Nephron progenitor cell (in vitro differentiated cells): Measurements from ENCODE around the gene RAD1.

Experiments
- DNase-seq: peaks from one replicate; pipeline ENCODE4 v3.0.0; 2021
- H3K27ac Mint-ChIP-seq: 2 replicates; pipeline ENCODE4 v1.8.0; 2021; ENCODE audit warnings: mild to moderate bottlenecking, moderate library complexity, mixed read lengths
- H3K27me3 Mint-ChIP-seq: 2 replicates; pipeline ENCODE4 v1.8.0; 2021; ENCODE audit warnings: mild to moderate bottlenecking, low read depth, mixed read lengths; ENCODE audit not compliant: poor library complexity
- H3K36me3 Mint-ChIP-seq: 2 replicates; pipeline ENCODE4 v1.8.0; 2021; ENCODE audit warnings: low read depth, mixed read lengths
- H3K4me1 Mint-ChIP-seq: 2 replicates; pipeline ENCODE4 v1.8.0; 2021; ENCODE audit warnings: mixed read lengths
- H3K4me3 Mint-ChIP-seq: 2 replicates; pipeline ENCODE4 v1.8.0; 2021; ENCODE audit warnings: mild to moderate bottlenecking, moderate library complexity, mixed read lengths
- H3K9me3 Mint-ChIP-seq: 2 replicates; pipeline ENCODE4 v1.8.0; 2021; ENCODE audit warnings: mild to moderate bottlenecking, moderate library complexity, mixed read lengths
- TF ChIP-seq, protein P1 (sequence below): fragments of 200-600 bp; sonication (generic); IDR thresholded peaks from 2 replicates; pipeline ENCODE4 v1.5.0; 2021; ENCODE audit warnings: antibody characterized with exemption

RAD1 gene

DNA sequence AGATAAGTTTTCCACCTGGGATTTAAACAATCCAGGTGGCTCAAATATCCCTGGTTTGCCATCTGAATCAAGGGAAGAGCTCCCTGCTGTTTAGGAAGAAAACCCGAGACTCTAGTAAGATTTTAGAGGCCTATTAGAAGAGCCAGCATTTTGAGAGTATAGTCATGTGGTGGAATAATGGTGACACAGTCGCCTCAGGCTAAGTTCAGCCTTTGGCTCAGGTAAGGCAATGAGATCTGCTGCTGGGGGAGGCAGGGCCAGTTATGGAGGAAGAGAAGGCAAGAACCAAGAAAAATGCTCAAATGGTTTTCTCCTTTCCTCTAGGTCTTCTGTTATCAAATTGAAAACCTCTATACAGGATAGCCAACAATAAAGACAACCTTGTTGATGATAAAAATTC, 16.2 kb downstream of the RAD1 start:
- Mint-ChIP-seq H3K36me3 (peaks cover 14% of the 10 kb centered on the region), H3K27me3 (no peaks in the 10 kb centered on the region), H3K4me1 (no peaks in the 10 kb centered on the region), H3K4me3 (no peak overlapping the region), H3K27ac (peak overlapping the region; percentile 64), H3K9me3 (no peaks in the 10 kb centered on the region)
- TF ChIP-seq, protein P1, sequence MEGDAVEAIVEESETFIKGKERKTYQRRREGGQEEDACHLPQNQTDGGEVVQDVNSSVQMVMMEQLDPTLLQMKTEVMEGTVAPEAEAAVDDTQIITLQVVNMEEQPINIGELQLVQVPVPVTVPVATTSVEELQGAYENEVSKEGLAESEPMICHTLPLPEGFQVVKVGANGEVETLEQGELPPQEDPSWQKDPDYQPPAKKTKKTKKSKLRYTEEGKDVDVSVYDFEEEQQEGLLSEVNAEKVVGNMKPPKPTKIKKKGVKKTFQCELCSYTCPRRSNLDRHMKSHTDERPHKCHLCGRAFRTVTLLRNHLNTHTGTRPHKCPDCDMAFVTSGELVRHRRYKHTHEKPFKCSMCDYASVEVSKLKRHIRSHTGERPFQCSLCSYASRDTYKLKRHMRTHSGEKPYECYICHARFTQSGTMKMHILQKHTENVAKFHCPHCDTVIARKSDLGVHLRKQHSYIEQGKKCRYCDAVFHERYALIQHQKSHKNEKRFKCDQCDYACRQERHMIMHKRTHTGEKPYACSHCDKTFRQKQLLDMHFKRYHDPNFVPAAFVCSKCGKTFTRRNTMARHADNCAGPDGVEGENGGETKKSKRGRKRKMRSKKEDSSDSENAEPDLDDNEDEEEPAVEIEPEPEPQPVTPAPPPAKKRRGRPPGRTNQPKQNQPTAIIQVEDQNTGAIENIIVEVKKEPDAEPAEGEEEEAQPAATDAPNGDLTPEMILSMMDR, result no peak
- DNase-seq, result no peak

DNA sequence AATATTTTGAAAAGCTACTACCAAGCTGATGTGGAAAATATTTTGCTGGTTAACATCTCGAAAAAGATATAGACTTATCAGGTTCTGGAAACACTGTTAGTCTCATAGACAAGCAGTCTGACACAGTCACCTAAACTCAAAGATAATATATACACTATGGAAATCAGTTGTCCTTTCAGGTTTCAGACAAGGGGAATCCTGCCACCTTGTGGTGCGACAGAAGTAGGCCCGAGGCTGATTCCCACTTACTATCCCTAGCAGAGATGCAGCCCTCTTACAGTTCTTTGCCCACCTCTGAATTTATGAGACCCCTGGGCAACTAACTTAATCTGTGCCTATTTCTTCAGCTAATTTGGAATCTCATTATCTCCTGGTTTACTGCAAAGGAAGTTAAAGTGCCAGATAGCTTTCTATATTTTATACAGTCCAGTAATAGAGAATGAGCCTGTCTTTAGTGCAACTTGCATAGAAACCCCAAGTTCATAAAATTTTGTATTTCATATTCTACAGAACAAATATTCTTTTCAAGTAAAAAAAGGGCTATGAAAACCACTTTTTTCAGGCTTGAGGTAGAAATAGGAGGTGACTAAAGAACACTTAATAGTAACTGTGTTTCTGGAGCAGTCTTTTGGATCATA, 16.9 kb downstream of the RAD1 start:
- H3K27ac Mint-ChIP-seq, result no peak overlapping the region
- DNase-seq, result peak; percentile 70
- H3K9me3 Mint-ChIP-seq, result no peaks in the 10 kb centered on the region
- H3K27me3 Mint-ChIP-seq, result no peaks in the 10 kb centered on the region
- no peaks in the 10 kb centered on the region for H3K4me1 Mint-ChIP-seq
- peaks cover 10% of the 10 kb centered on the region for H3K36me3 Mint-ChIP-seq
- no peak overlapping the region for H3K4me3 Mint-ChIP-seq
- TF ChIP-seq, protein P1, result peak; percentile 80

DNA sequence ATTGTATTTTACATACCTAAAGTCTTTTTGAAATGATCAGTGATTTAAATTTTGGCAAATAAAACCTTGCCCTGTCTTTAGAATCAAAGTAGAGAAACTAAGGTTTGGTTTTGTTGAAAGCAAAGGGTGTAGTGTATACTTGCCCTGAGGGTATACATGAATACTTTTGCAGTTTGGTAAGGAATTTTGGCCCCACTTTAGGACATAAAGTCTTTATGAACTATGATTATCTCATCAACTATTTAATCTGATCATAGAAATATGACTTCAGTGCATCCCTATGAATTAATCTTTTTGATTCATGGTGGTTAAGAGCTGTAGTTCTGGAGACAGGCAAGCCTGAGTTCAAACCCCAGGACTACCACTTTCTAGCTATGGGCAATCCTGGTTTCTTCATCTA, 17.7 kb downstream of the RAD1 start:
- TF ChIP-seq, protein P1, result no peak
- Mint-ChIP-seq H3K9me3 (no peaks in the 10 kb centered on the region), H3K27me3 (no peaks in the 10 kb centered on the region), H3K27ac (no peak overlapping the region), H3K4me1 (peaks cover under 1% of the 10 kb centered on the region), H3K4me3 (no peak overlapping the region), H3K36me3 (peaks cover 7% of the 10 kb centered on the region)
- no peak for DNase-seq

DNA sequence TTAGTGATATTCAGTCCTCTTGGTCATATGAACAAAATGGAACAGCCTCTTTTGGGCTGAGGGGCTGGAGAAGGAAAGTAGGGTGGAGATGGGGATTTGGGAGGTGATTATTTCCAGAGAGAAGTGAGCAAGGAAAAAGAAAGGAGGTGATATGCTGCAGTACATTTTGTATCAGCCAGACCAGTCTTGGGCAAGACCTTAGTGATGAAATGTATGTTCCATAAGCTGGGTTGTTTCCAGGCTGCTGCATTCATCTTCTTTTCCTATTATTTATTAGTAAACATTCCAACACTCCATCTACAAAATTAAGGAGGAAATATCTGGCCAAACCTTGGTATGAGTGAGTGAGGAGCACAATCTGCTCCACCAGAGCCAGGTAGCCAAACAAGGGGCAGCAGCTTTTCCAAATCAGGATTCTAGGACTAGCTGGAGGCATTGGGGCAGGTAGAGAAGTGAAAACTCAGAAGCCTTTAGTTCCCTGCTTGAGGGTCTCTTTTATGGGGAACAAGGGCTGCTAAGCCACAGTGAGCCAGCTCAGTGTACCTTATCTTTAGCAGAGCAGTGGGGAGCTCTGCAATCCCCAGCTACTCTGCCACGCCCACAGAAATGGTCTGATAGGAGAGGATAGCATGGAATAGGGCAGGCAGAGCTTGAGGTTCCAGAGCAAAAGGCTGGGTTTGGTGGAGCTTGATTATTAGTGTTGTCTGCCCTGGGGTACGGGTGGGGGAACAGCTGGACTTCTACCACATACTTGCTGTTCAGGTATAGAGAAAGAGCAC, 19.5 kb downstream of the RAD1 start:
- no peak for DNase-seq
- no peaks in the 10 kb centered on the region for H3K9me3 Mint-ChIP-seq
- no peaks in the 10 kb centered on the region for H3K27me3 Mint-ChIP-seq
- H3K4me1 Mint-ChIP-seq, result peaks cover 9% of the 10 kb centered on the region
- TF ChIP-seq, protein P1, result no peak
- H3K27ac Mint-ChIP-seq, result no peak overlapping the region
- H3K4me3 Mint-ChIP-seq, result no peak overlapping the region
- H3K36me3 Mint-ChIP-seq, result no peaks in the 10 kb centered on the region

DNA sequence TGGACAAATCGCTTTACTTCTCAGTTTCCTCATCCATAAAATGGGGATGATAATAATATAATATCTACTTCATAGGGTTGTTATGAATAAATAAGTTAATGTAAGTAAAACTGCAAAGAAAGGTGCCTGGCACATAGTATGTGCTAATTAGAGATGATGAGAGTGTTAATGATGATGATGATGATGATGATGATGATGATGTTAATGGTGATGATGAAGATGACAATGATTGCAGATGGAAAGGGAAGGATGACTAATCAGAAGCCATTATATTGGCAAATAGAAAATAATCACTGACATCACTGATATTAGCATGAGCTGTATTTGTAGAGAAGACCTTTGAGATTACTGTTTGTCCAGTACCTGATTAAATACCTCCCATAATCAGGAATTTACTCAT, 20.6 kb downstream of the RAD1 start:
- no peaks in the 10 kb centered on the region for H3K27me3 Mint-ChIP-seq
- H3K27ac Mint-ChIP-seq, result no peak overlapping the region
- peaks cover 9% of the 10 kb centered on the region for H3K4me1 Mint-ChIP-seq
- H3K36me3 Mint-ChIP-seq, result no peaks in the 10 kb centered on the region
- DNase-seq, result no peak
- TF ChIP-seq, protein P1, result no peak
- H3K9me3 Mint-ChIP-seq, result no peaks in the 10 kb centered on the region
- H3K4me3 Mint-ChIP-seq, result no peak overlapping the region
